Osteoblast (primary cell): Measurements from ENCODE around the gene CYP2A6. TPM values are rescaled to one million over a fixed set of nuclear protein-coding genes. Genes with fewer than 3 reads are reported as not detected.

Experiments
- DNase-seq: peaks from one replicate; pipeline ENCODE4 v3.0.0; 2011; ENCODE audit warnings: low spot score, mixed read lengths; ENCODE audit not compliant: insufficient read length; ENCODE audit errors: missing footprints
- H2AFZ ChIP-seq: 2 replicates; pipeline ENCODE4 v1.6.0; 2011; ENCODE audit warnings: mild to moderate bottlenecking, low read length
- H3K27ac ChIP-seq: 2 replicates; pipeline ENCODE4 v1.5.1; 2011; ENCODE audit warnings: mild to moderate bottlenecking, low read depth, low read length, moderate library complexity
- H3K27me3 ChIP-seq: 2 replicates; pipeline ENCODE4 v1.6.0; 2012; ENCODE audit warnings: mild to moderate bottlenecking, control low read depth, inconsistent platforms, low read length, moderate library complexity; ENCODE audit not compliant: insufficient read depth
- H3K36me3 ChIP-seq: 2 replicates; pipeline ENCODE4 v1.5.1; 2011; ENCODE audit warnings: mild to moderate bottlenecking, low read length, control low read depth, moderate library complexity; ENCODE audit not compliant: insufficient read depth
- H3K4me1 ChIP-seq: 2 replicates; pipeline ENCODE4 v1.5.1; 2011; ENCODE audit warnings: mild to moderate bottlenecking, low read length, control low read depth, moderate library complexity; ENCODE audit not compliant: insufficient read depth
- H3K4me2 ChIP-seq: 2 replicates; pipeline ENCODE4 v1.6.0; 2011; ENCODE audit warnings: mild to moderate bottlenecking, low read length; ENCODE audit not compliant: insufficient read depth
- H3K4me3 ChIP-seq: fragments of 200-600 bp; sonication (generic); 3 replicates; pipeline ENCODE4 v1.5.1; 2012; ENCODE audit warnings: mild to moderate bottlenecking, low read length, inconsistent platforms; ENCODE audit not compliant: insufficient read depth
- H3K79me2 ChIP-seq: 2 replicates; pipeline ENCODE4 v1.6.0; 2012; ENCODE audit warnings: mild to moderate bottlenecking, low read length, control low read depth, inconsistent platforms; ENCODE audit not compliant: insufficient read depth
- H3K9me3 ChIP-seq: 2 replicates; pipeline ENCODE4 v1.5.1; 2011; ENCODE audit warnings: low read depth, low read length, control low read depth
- H4K20me1 ChIP-seq: 2 replicates; pipeline ENCODE4 v1.6.0; 2012; ENCODE audit warnings: mild to moderate bottlenecking, low read length, control low read depth; ENCODE audit not compliant: insufficient read depth
- CTCF ChIP-seq: IDR thresholded peaks from 2 replicates; pipeline ENCODE4 v1.5.1; 2011; ENCODE audit warnings: mild to moderate bottlenecking, low read depth, low read length, moderate library complexity; ENCODE audit errors: extremely low read depth
- total RNA-seq: library from RNA; depleted of rRNA; stranded (reverse); fragments of >200 nt; gene quantifications from 2 replicates; pipeline ENCODE4 v1.2.3, GENCODE V29; 2012

CYP2A6 gene
- total RNA-seq, 1 donor = not detected

GRCh38 chr19:40810160-40810559, 40.1 kb downstream of the CYP2A6 start:
- H3K36me3 ChIP-seq = peaks cover 29% of the 10 kb centered on the region
- no peak overlapping the region for H2AFZ ChIP-seq
- H3K27me3 ChIP-seq = peaks cover 3% of the 10 kb centered on the region
- peaks cover 43% of the 10 kb centered on the region for H3K79me2 ChIP-seq
- H3K9me3 ChIP-seq = no peaks in the 10 kb centered on the region
- H3K27ac ChIP-seq = no peak overlapping the region
- DNase-seq = no peak
- H4K20me1 ChIP-seq = peaks cover 51% of the 10 kb centered on the region
- H3K4me2 ChIP-seq = peak overlapping the region; percentile 76
- peaks cover 11% of the 10 kb centered on the region for H3K4me1 ChIP-seq
- no peak for TF ChIP-seq CTCF
- H3K4me3 ChIP-seq = peak overlapping the region; percentile 66

- DNase-seq = no peak
Observed at GRCh38 chr19:40809358-40810086, 40.7 kb downstream of the CYP2A6 start.

GRCh38 chr19:40808497-40808896, 41.8 kb downstream of the CYP2A6 start:
- peaks cover 3% of the 10 kb centered on the region for H3K27me3 ChIP-seq
- H3K79me2 ChIP-seq = peaks cover 59% of the 10 kb centered on the region
- no peaks in the 10 kb centered on the region for H3K9me3 ChIP-seq
- no peak overlapping the region for H3K27ac ChIP-seq
- H2AFZ ChIP-seq = no peak overlapping the region
- no peak overlapping the region for H3K4me3 ChIP-seq
- DNase-seq = peak; percentile 60
- H4K20me1 ChIP-seq = peaks cover 68% of the 10 kb centered on the region
- H3K4me1 ChIP-seq = peaks cover 13% of the 10 kb centered on the region
- no peak overlapping the region for H3K4me2 ChIP-seq
- no peak for TF ChIP-seq CTCF
- H3K36me3 ChIP-seq = peaks cover 40% of the 10 kb centered on the region

More at GRCh38 chr19:40809358-40810086, 40.7 kb downstream of the CYP2A6 start:
- Histone ChIP-seq H3K36me3 (peaks cover 35% of the 10 kb centered on the region), H3K27me3 (peaks cover 3% of the 10 kb centered on the region), H3K4me2 (peak overlapping the region; percentile 76), H2AFZ (no peak overlapping the region), H3K9me3 (no peaks in the 10 kb centered on the region), H3K4me1 (peaks cover 11% of the 10 kb centered on the region), H3K4me3 (no peak overlapping the region), H3K27ac (no peak overlapping the region), H4K20me1 (peaks cover 58% of the 10 kb centered on the region), H3K79me2 (peaks cover 49% of the 10 kb centered on the region)
- no peak for TF ChIP-seq CTCF

- H3K4me3 ChIP-seq = no peak overlapping the region
- no peak for TF ChIP-seq CTCF
- H3K4me1 ChIP-seq = peaks cover 18% of the 10 kb centered on the region
- H3K27ac ChIP-seq = no peak overlapping the region
- H3K79me2 ChIP-seq = peaks cover 65% of the 10 kb centered on the region
- peaks cover 73% of the 10 kb centered on the region for H4K20me1 ChIP-seq
- no peak overlapping the region for H3K4me2 ChIP-seq
- H2AFZ ChIP-seq = no peak overlapping the region
- peaks cover 3% of the 10 kb centered on the region for H3K27me3 ChIP-seq
- no peak for DNase-seq
- H3K36me3 ChIP-seq = peaks cover 40% of the 10 kb centered on the region
- no peaks in the 10 kb centered on the region for H3K9me3 ChIP-seq
Observed at GRCh38 chr19:40808021-40808325, 42.3 kb downstream of the CYP2A6 start.
